ENCODE results near the gene APOBEC3C.
"Not testable (repeated sequence)": the region's sequence is repeated elsewhere in the genome, so short reads cannot be mapped to it uniquely, and the experiment has no call there.

APOBEC3C gene

GRCh38 chr22:38981992-38982927 lies 31.8 kb upstream of the APOBEC3C start, which contains the start of gene APOBEC3B:
Gene APOBEC3B (plus strand): TSS chr22:38982347. CDS start chr22:38982454, 107 bp downstream.
- DNase-seq (ENCODE audit: low read depth in 3 of 3) = peak in 2 of 3 donors; percentile 41 to 55

GRCh38 chr22:38984224-38984623 lies 29.8 kb upstream of the APOBEC3C start:
- DNase-seq (ENCODE audit: low read depth in 3 of 3) = no peak

- DNase-seq (ENCODE audit: low read depth in 3 of 3) = peak; percentile 23 to 85 (median 62)
Measured at GRCh38 chr22:38984784-38985757, 29.0 kb upstream of the APOBEC3C start.

- DNase-seq (ENCODE audit: low read depth in 3 of 3) = no peak
Measured at GRCh38 chr22:38986629-38987028, 27.4 kb upstream of the APOBEC3C start.

GRCh38 chr22:38987171-38987895 lies 26.7 kb upstream of the APOBEC3C start:
- no peak for DNase-seq (ENCODE audit: low read depth in 3 of 3)

- no peak for DNase-seq (ENCODE audit: low read depth in 3 of 3)
Measured at GRCh38 chr22:38989466-38989865, 24.6 kb upstream of the APOBEC3C start.

- not testable (repeated sequence) for DNase-seq (ENCODE audit: low read depth in 3 of 3)
Measured at GRCh38 chr22:38992871-38993371, 21.1 kb upstream of the APOBEC3C start.

- no peak for DNase-seq (ENCODE audit: low read depth in 3 of 3)
Measured at GRCh38 chr22:38996105-38996504, 18.0 kb upstream of the APOBEC3C start.

GRCh38 chr22:38997518-38997917 lies 16.5 kb upstream of the APOBEC3C start:
- DNase-seq (ENCODE audit: low read depth in 3 of 3) = no peak

- peak; percentile 55 to 57 (median 56) for DNase-seq (ENCODE audit: low read depth in 3 of 3)
Measured at GRCh38 chr22:39003165-39003638, 10.9 kb upstream of the APOBEC3C start.

- DNase-seq (ENCODE audit: low read depth in 3 of 3) = no peak
Measured at GRCh38 chr22:39007177-39007576, 6.9 kb upstream of the APOBEC3C start.

- not testable (repeated sequence) for DNase-seq (ENCODE audit: low read depth in 3 of 3)
Measured at GRCh38 chr22:39008271-39008850, 5.7 kb upstream of the APOBEC3C start.

GRCh38 chr22:39010946-39011345 lies 3.1 kb upstream of the APOBEC3C start:
- DNase-seq (ENCODE audit: low read depth in 3 of 3) = no peak

GRCh38 chr22:39012533-39013511 lies 1.2 kb upstream of the APOBEC3C start:
- DNase-seq (ENCODE audit: low read depth in 3 of 3) = no peak

- not testable (repeated sequence) for DNase-seq (ENCODE audit: low read depth in 3 of 3)
Measured at GRCh38 chr22:39013561-39013941, 506 bp upstream of the APOBEC3C start.

GRCh38 chr22:39014723-39015121 lies 665 bp downstream of the APOBEC3C start:
- DNase-seq (ENCODE audit: low read depth in 3 of 3) = not testable (repeated sequence)

GRCh38 chr22:39016592-39016991 lies 2.5 kb downstream of the APOBEC3C start:
- DNase-seq (ENCODE audit: low read depth in 3 of 3) = no peak

- no peak for DNase-seq (ENCODE audit: low read depth in 3 of 3)
Measured at GRCh38 chr22:39017596-39018365, 3.7 kb downstream of the APOBEC3C start.

Data from stimulated activated CD4-positive, alpha-beta T cell treated with anti-CD3 and anti-CD28 coated beads, TNF-alpha, amount 100 ng/mL, for 48 hours (primary cell).